Measurements from ENCODE around the gene PIK3R2. TPM values are rescaled to one million over a fixed set of nuclear protein-coding genes. Genes with fewer than 3 reads are reported as not detected.

The PIK3R2 gene
- total and polyA plus RNA-seq, 2 of the 13 experiments (the other 11 are each of a cell fraction or from before 2014, with no cell fraction given) = 18.6 to 25.3 TPM

DNA sequence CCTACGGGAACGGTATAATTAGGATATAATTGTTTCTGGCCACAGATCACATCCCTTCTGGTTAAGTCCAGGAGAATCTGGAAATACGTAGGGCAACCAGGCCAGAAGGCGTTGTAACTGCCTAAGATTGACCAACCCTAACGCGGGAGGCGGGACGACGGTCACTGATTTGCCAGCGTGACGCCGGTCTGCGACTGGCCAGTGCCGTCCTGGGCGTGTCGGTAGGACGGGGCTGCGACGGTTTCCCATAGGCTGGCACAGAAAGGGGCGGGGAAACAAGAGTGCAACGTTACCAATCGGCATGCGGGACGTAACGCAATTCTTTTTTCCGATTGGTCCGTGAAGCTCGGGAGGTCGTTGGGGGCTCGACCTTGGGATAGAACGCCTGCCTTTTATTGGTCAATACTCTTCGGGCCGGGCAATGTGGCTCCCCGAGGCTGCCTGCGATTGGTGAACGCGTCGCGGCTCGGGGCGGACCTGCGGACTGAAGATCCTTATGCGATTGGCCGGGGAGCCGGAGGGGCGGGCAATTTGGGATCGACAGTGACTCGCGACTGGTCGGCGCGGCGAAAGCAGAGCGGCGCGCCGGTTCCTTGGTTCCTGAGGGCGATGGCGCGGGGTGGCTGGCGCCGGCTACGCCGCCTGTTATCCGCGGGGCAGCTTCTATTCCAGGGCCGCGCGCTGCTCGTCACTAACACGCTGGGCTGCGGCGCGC lies 39.9 kb downstream of the PIK3R2 start, which contains the start of gene MPV17L2 (continued):
- TF ChIP-seq, protein P1, sequence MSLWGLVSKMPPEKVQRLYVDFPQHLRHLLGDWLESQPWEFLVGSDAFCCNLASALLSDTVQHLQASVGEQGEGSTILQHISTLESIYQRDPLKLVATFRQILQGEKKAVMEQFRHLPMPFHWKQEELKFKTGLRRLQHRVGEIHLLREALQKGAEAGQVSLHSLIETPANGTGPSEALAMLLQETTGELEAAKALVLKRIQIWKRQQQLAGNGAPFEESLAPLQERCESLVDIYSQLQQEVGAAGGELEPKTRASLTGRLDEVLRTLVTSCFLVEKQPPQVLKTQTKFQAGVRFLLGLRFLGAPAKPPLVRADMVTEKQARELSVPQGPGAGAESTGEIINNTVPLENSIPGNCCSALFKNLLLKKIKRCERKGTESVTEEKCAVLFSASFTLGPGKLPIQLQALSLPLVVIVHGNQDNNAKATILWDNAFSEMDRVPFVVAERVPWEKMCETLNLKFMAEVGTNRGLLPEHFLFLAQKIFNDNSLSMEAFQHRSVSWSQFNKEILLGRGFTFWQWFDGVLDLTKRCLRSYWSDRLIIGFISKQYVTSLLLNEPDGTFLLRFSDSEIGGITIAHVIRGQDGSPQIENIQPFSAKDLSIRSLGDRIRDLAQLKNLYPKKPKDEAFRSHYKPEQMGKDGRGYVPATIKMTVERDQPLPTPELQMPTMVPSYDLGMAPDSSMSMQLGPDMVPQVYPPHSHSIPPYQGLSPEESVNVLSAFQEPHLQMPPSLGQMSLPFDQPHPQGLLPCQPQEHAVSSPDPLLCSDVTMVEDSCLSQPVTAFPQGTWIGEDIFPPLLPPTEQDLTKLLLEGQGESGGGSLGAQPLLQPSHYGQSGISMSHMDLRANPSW (CRISPR knock-in tag; IDR thresholded peaks at IDR 0.05; ENCODE audit: borderline replicate concordance) = no peak
- TF ChIP-seq FOSL2 (CRISPR knock-in tag; IDR thresholded peaks at IDR 0.05) = no peak
- TF ChIP-seq GFI1 (CRISPR knock-in tag; IDR thresholded peaks at IDR 0.05; ENCODE audit: borderline replicate concordance) = no peak
- peak; percentile 89 for TF ChIP-seq NR2F2 (IDR thresholded peaks at IDR 0.05; ENCODE audit: borderline replicate concordance, low read depth)
- TF ChIP-seq, protein P2, sequence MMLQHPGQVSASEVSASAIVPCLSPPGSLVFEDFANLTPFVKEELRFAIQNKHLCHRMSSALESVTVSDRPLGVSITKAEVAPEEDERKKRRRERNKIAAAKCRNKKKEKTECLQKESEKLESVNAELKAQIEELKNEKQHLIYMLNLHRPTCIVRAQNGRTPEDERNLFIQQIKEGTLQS (CRISPR knock-in tag; IDR thresholded peaks at IDR 0.05) = no peak
- no peak for TF ChIP-seq FOXA1 (IDR thresholded peaks at IDR 0.05)
- 0 out of 2 replicates have a peak, but pooled peaks have one; percentile 2 for TF ChIP-seq FOXA1 (CRISPR knock-in tag; IDR thresholded peaks at IDR 0.05)
- TF ChIP-seq HMG20A (CRISPR knock-in tag; IDR thresholded peaks at IDR 0.05; ENCODE audit: borderline replicate concordance) = no peak
- TF ChIP-seq NR2F1 (CRISPR knock-in tag; IDR thresholded peaks at IDR 0.05) = peak; percentile 34 to 78; a peak in 3 of 4 replicates
- no peak for TF ChIP-seq ZNF543 (CRISPR knock-in tag; IDR thresholded peaks at IDR 0.05)
- TF ChIP-seq, protein P3, sequence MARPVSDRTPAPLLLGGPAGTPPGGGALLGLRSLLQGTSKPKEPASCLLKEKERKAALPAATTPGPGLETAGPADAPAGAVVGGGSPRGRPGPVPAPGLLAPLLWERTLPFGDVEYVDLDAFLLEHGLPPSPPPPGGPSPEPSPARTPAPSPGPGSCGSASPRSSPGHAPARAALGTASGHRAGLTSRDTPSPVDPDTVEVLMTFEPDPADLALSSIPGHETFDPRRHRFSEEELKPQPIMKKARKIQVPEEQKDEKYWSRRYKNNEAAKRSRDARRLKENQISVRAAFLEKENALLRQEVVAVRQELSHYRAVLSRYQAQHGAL (CRISPR knock-in tag; IDR thresholded peaks at IDR 0.05; ENCODE audit: not compliant biosample characterization) = no peak
- no peak for TF ChIP-seq ZNF773 (CRISPR knock-in tag; IDR thresholded peaks at IDR 0.05; ENCODE audit: borderline replicate concordance)
- no peak for TF ChIP-seq HDAC2 (CRISPR knock-in tag; IDR thresholded peaks at IDR 0.05)
- peak; percentile 99 for TF ChIP-seq SP4 (CRISPR knock-in tag; IDR thresholded peaks at IDR 0.05)
- 0 out of 2 replicates have a peak, but pooled peaks have one; percentile 47 for TF ChIP-seq ZMAT3 (CRISPR knock-in tag; conservative IDR thresholded peaks at IDR 0.05)
- TF ChIP-seq, protein P4, sequence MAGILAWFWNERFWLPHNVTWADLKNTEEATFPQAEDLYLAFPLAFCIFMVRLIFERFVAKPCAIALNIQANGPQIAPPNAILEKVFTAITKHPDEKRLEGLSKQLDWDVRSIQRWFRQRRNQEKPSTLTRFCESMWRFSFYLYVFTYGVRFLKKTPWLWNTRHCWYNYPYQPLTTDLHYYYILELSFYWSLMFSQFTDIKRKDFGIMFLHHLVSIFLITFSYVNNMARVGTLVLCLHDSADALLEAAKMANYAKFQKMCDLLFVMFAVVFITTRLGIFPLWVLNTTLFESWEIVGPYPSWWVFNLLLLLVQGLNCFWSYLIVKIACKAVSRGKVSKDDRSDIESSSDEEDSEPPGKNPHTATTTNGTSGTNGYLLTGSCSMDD (CRISPR knock-in tag; IDR thresholded peaks at IDR 0.05) = no peak
- TF ChIP-seq RARG (CRISPR knock-in tag; IDR thresholded peaks at IDR 0.05; ENCODE audit: low read depth) = no peak
- TF ChIP-seq ZNF780A (CRISPR knock-in tag; IDR thresholded peaks at IDR 0.05) = no peak
- TF ChIP-seq ATF1 (CRISPR knock-in tag; IDR thresholded peaks at IDR 0.05) = peak; percentile 95
- no peak for TF ChIP-seq FOXK2 (IDR thresholded peaks at IDR 0.05)
- TF ChIP-seq ARNT2 (CRISPR knock-in tag; IDR thresholded peaks at IDR 0.05; ENCODE audit: low read depth) = 0 out of 2 replicates have a peak, but pooled peaks have one; percentile 50
- no peak for TF ChIP-seq HHEX (CRISPR knock-in tag; IDR thresholded peaks at IDR 0.05)
- TF ChIP-seq, protein P5, sequence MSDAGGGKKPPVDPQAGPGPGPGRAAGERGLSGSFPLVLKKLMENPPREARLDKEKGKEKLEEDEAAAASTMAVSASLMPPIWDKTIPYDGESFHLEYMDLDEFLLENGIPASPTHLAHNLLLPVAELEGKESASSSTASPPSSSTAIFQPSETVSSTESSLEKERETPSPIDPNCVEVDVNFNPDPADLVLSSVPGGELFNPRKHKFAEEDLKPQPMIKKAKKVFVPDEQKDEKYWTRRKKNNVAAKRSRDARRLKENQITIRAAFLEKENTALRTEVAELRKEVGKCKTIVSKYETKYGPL (CRISPR knock-in tag; IDR thresholded peaks at IDR 0.05) = no peak
- no peak for TF ChIP-seq ZNF367 (CRISPR knock-in tag; IDR thresholded peaks at IDR 0.05; ENCODE audit: borderline replicate concordance)
- TF ChIP-seq ZNF670 (CRISPR knock-in tag; IDR thresholded peaks at IDR 0.05; ENCODE audit: borderline replicate concordance) = no peak
- peak; percentile 98 for TF ChIP-seq RFXANK (CRISPR knock-in tag; IDR thresholded peaks at IDR 0.05)
- TF ChIP-seq PHF8 (CRISPR knock-in tag; IDR thresholded peaks at IDR 0.05) = peak; percentile 72
- TF ChIP-seq ZNF615 (CRISPR knock-in tag; IDR thresholded peaks at IDR 0.05; ENCODE audit: borderline replicate concordance) = no peak
